Cardiac septum (tissue), 1 donor: ENCODE data around the gene ZDHHC23. TPM values are rescaled to one million over a fixed set of nuclear protein-coding genes. Genes with fewer than 3 reads are reported as not detected.

Experiments used
- DNase-seq: peaks from one replicate; pipeline ENCODE4 v3.0.0-alpha.2; 2020; ENCODE audit warnings: low spot score
- intact Hi-C: fragments of 100-400 bp; cut with DNase I; formaldehyde crosslinking; loops from one replicate; pipeline ENCODE4 v1.14.0; 2022
- long read RNA-seq: library from polyadenylated mRNA; unstranded; transcript quantifications from one replicate; pipeline ENCODE4 v2.0.0, GENCODE V29; 2021
- total RNA-seq: library from RNA; stranded (reverse); fragmentation: NEBNext Ultra II Directional; extraction: Animal tissue kit (Norgen Biotek cat#: 25700); gene quantifications from one replicate; pipeline ENCODE4 v1.2.1, GENCODE V29; 2021
- donor health status: DM: no; HTN: no; CAD: no.

ZDHHC23 gene
- 2.9 TPM for total RNA-seq
- long read RNA-seq, partial matches to known transcripts: 0 of 2 reads
- long read RNA-seq, other reads (novel, unspliced or antisense): 2 of 2 reads

DNA sequence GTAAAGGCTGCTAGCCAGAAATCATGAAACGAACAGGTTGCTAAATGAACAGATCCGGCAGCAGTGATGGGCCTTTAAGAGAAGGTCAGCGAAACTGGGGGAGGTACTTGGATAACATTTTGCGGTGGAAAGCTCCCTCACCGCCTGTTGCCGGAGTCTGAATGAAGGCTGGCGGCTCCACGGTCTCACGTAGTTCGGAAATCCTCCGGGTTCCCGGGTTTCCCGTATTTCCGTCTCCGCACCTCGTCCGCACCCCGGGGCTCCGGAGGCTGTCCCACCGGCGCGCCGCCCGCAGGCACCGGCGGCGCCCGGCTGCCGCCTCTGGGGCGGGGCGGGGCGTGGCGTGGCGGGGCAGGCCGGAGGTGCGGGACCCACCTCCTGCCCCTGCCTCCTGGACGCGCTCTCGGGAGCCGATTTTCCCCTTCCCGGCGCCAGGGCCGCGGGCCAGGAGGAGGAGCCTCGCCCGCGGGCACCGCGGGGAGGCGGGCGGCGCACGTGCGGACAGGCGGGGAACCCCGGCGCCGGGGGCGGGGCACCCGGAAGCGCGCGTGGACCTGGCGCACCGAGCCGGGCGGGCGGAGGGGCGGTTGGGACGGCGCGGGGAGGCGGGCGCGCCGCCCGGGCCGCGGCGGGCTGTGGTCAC, at the start of gene ZDHHC23:
ZDHHC23 (plus strand) TSS at position 642 of the 643 bp plus-strand sequence. CDS start 790 bp downstream, outside the sequence.
- DNase-seq: peak; percentile 85
- intact Hi-C loops: loop anchor here (5.0 kb wide), 1 partner anchor 435 kb away; no protein-coding TSS in a partner anchor

DNA sequence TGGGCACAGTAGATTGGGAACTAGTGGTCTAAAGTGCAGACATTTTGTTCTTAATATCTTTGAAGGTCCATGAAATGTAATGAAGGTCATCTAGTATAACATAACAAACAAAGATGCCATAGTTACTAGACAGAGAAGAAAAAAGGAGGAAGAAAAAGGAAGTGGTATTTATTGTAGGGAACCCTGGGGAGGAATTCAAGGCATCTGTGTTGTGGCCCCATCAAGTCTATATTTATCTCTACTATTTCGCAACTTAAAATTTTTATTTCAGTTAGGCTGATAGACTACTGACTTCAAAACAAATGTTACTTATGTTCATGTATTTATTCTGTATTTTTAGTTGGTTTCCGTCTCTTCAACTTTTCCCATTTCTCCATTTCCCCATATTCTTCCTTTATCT, 48.9 kb upstream of the ZDHHC23 start:
- no peak for DNase-seq
- intact Hi-C loops: no loop called here

- intact Hi-C loops: no loop called here
- no peak for DNase-seq
These were observed 41.2 kb upstream of the ZDHHC23 start for GRCh38 chr3:113906568-113907140.

GRCh38 chr3:113908133-113908532, 39.7 kb upstream of the ZDHHC23 start:
- no peak for DNase-seq
- intact Hi-C loops: no loop called here

- intact Hi-C loops: loop anchor here (5.0 to 10.0 kb wide), 2 partner anchors 74 to 176 kb away; partner anchors contain the start of gene GRAMD1C
- DNase-seq: no peak
These were observed 36.8 kb upstream of the ZDHHC23 start for GRCh38 chr3:113910966-113911365.

GRCh38 chr3:113912552-113913236, 35.1 kb upstream of the ZDHHC23 start:
- intact Hi-C loops: loop anchor here (5.0 to 10.0 kb wide), 2 partner anchors 75 to 178 kb away; partner anchors contain the start of gene GRAMD1C
- no peak for DNase-seq

DNA sequence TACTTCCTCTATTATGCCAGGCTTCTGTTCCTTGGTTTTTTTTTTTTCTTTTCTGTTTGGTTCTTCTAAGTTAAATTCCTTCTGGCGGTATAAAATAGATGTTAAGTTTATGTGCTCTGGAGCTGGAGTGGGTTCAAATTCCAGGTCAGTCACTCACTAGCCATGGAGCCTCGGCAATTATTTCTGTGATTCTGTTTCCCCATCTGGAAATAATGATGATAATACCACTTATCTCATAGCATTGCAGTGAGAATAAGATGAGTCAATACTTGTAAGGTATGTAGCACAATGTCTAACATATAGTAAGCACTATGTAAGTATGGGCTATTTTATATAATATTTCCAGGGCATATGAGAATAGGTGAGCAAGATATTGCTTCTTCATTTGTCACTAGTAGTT, 33.2 kb upstream of the ZDHHC23 start:
- intact Hi-C loops: loop anchor here (5.0 to 10.0 kb wide), 2 partner anchors 77 to 180 kb away; partner anchors contain the start of gene GRAMD1C
- no peak for DNase-seq

- intact Hi-C loops: no loop called here
- no peak for DNase-seq
These were observed 20.3 kb upstream of the ZDHHC23 start for GRCh38 chr3:113927556-113927955.

GRCh38 chr3:113946831-113947230, 982 bp upstream of the ZDHHC23 start:
- no peak for DNase-seq
- intact Hi-C loops: loop anchor here (5.0 kb wide), 1 partner anchor 435 kb away; no protein-coding TSS in a partner anchor

DNA sequence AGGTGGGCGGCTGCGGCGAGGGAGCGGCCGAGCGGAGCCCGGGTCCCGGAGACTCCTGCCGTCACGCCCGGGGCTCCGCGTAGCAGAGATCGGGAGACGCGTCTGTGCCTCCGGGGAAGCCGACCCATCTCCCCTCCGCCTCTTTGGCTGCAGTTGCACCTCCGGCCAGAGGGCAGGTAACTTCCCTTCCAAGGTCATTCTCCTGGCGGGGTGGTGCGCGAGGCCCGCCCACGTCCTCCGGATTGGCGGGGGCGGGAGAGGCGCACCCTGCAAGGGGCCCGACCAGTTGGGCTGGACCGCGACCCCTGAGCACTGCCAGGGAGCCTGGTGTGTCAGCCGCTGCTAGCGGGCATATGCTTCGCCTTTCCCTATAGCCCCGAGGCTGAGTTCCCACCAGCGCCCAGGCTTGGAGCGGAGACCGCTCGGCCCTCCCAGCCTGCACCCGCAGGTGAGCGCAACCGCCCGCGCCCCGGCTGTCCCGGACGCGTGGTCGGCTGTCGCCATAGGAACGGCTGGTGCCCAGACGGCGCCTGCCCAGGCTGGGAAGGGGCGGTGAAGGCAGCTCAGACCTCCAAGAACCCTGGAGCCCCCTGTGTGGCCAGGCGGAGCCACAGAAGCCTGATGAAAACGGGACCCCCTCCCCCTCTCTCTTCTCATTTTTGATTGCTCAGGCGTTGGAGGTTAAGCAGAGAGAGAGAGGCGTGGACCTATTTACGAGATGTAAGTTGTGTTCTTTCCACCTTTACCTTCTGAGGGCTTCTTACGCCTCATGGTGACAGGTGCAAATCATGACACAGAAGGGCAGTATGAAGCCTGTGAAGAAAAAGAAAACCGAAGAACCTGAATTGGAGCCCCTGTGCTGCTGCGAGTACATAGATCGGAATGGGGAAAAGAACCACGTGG, 453 bp downstream of the ZDHHC23 start:
- DNase-seq: no peak
- intact Hi-C loops: loop anchor here (5.0 kb wide), 1 partner anchor 436 kb away; no protein-coding TSS in a partner anchor

DNA sequence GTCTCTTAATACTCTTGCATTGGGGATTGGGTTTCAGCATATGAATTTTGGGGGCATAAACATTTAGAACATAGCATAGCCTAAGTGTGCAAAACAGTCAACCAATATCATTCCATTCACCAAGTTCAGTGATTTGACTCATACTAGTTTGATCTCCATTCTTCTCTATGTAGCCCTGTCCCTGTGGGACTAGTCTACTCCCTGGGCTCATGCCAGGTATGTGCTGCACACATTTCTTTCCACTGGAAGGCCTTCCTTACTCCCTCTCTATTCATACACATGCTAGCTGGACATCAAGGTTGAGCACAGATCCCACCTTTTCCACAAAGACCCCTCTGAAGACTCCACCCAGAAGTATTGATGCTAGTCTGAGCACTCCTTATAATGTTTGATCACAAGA, 5.1 kb downstream of the ZDHHC23 start:
- intact Hi-C loops: no loop called here
- no peak for DNase-seq

DNA sequence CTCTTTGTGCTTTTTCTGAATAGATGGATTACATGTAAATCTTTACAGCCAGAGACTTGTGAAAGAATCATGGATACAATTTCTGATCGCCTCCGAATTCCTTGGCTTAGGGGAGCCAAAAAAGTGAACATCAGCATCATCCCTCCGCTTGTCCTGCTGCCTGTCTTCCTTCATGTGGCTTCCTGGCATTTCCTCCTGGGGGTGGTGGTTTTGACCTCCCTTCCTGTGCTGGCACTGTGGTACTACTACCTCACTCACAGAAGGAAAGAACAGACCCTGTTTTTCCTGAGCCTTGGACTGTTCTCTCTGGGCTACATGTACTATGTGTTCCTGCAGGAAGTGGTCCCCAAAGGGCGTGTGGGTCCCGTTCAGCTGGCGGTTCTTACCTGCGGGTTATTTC, 5.9 kb downstream of the ZDHHC23 start:
- intact Hi-C loops: no loop called here
- no peak for DNase-seq

- no peak for DNase-seq
- intact Hi-C loops: no loop called here
These were observed 6.4 kb downstream of the ZDHHC23 start for GRCh38 chr3:113954091-113954685.

- DNase-seq: no peak
- intact Hi-C loops: no loop called here
These were observed 16.1 kb downstream of the ZDHHC23 start for GRCh38 chr3:113963879-113964278.

DNA sequence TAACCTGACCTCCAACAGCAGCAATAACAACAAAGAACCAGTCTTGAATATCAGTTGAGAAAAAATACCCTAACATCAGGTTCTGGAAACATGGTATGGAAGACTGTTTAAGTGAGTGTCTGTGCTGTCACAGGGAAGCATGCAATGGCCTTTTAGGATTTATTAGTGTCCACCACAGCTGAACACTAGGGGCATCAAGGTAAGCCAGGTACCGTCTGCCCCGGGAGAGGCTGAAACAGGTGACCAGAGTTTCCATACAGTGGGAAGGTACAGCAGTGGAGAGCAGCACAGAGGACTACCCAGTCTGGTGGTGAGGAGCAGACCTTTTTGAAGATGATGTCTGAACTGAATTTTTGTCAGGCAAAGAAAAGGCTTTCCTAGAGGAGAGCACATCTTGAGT, 18.4 kb downstream of the ZDHHC23 start:
- intact Hi-C loops: no loop called here
- no peak for DNase-seq

GRCh38 chr3:113968986-113969385, 21.2 kb downstream of the ZDHHC23 start:
- intact Hi-C loops: no loop called here
- no peak for DNase-seq

GRCh38 chr3:113977822-113978221, 30.0 kb downstream of the ZDHHC23 start:
- DNase-seq: no peak
- intact Hi-C loops: no loop called here

- DNase-seq: no peak
- intact Hi-C loops: no loop called here
These were observed 32.1 kb downstream of the ZDHHC23 start for GRCh38 chr3:113979916-113980315.

- DNase-seq: no peak
- intact Hi-C loops: no loop called here
These were observed 34.0 kb downstream of the ZDHHC23 start for GRCh38 chr3:113981803-113982202.
